HepG2 (cell line): ENCODE measurements around the gene WDR73. TPM values are rescaled to one million over a fixed set of nuclear protein-coding genes. Genes with fewer than 3 reads are reported as not detected.

Experiments
- ARID4A ChIP-seq: sonication (generic); formaldehyde crosslinking; IDR thresholded peaks from 2 replicates; pipeline ENCODE4 v1.5.0; 2020; ENCODE audit warnings: mild to moderate bottlenecking, missing genetic modification reagents, borderline replicate concordance
- KAT8 ChIP-seq: IDR thresholded peaks from 2 replicates; pipeline ENCODE4 v1.6.1; 2016; ENCODE audit warnings: missing genetic modification reagents, missing compliant biosample characterization
- MTA1 ChIP-seq: sonication (generic); formaldehyde crosslinking; IDR thresholded peaks from 2 replicates; pipeline ENCODE4 v1.4.0; 2020; ENCODE audit warnings: missing genetic modification reagents, mild to moderate bottlenecking, borderline replicate concordance
- TRIM24 ChIP-seq: sonication (generic); formaldehyde crosslinking; IDR thresholded peaks from 2 replicates; pipeline ENCODE4 v1.8.0; 2022; ENCODE audit warnings: mild to moderate bottlenecking, missing genetic modification reagents
- ZBTB43 ChIP-seq: sonication (generic); formaldehyde crosslinking; conservative IDR thresholded peaks from 2 replicates; pipeline ENCODE4 v1.4.0; 2020; ENCODE audit warnings: missing genetic modification reagents
- polyA plus RNA-seq, 8 experiments: library from polyadenylated mRNA; depleted of rRNA in 3 of 8; stranded (reverse) in 7 of 8; unstranded in 1 of 8; fragments of >200 nt; fragmentation: Illumina TruSeq in 4 of 8; extraction: Trizol in 4 of 8; gene quantifications; 2 replicates each; pipeline versions ENCODE4 v1.2.1 to v1.2.3, GENCODE V29; 2011 to 2016; ENCODE audit warnings: low read depth in 4 of 8, missing spikeins in 1 of 8, mixed read lengths in 1 of 8; ENCODE audit not compliant: insufficient read depth in 1 of 8
- total RNA-seq, 5 experiments: library from RNA; depleted of rRNA; stranded (reverse); fragments of >200 nt; fragmentation: Illumina TruSeq; extraction: Trizol; gene quantifications; 2 replicates each; pipeline ENCODE4 v1.2.3, GENCODE V29; 2016; ENCODE audit warnings: low read depth in 1 of 5
- TF ChIP-seq, protein P1 (sequence below): sonication (generic); formaldehyde crosslinking; IDR thresholded peaks from 2 replicates; pipeline ENCODE4 v1.4.0; 2020; ENCODE audit warnings: missing genetic modification reagents
- TF ChIP-seq, protein P2 (sequence below): sonication (generic); formaldehyde crosslinking; IDR thresholded peaks from 2 replicates; pipeline ENCODE4 v1.5.0; 2020; ENCODE audit warnings: missing genetic modification reagents, mild to moderate bottlenecking, borderline replicate concordance
- TF ChIP-seq, protein P3 (sequence below), 2 experiments: fragments of 450-650 bp in 1 of 2; sonication (generic) in 1 of 2; formaldehyde crosslinking in 1 of 2; IDR thresholded peaks; 2 replicates each; pipeline versions ENCODE4 v1.6.1 to v1.8.0; 2016 to 2022; ENCODE audit warnings: antibody characterized with exemption in 1 of 2, mild to moderate bottlenecking in 1 of 2, missing genetic modification reagents in 1 of 2

Gene WDR73
- total and polyA plus RNA-seq, 2 of the 13 experiments (the other 11 are each of a cell fraction or from before 2014, with no cell fraction given): 20.0 to 35.5 TPM

DNA sequence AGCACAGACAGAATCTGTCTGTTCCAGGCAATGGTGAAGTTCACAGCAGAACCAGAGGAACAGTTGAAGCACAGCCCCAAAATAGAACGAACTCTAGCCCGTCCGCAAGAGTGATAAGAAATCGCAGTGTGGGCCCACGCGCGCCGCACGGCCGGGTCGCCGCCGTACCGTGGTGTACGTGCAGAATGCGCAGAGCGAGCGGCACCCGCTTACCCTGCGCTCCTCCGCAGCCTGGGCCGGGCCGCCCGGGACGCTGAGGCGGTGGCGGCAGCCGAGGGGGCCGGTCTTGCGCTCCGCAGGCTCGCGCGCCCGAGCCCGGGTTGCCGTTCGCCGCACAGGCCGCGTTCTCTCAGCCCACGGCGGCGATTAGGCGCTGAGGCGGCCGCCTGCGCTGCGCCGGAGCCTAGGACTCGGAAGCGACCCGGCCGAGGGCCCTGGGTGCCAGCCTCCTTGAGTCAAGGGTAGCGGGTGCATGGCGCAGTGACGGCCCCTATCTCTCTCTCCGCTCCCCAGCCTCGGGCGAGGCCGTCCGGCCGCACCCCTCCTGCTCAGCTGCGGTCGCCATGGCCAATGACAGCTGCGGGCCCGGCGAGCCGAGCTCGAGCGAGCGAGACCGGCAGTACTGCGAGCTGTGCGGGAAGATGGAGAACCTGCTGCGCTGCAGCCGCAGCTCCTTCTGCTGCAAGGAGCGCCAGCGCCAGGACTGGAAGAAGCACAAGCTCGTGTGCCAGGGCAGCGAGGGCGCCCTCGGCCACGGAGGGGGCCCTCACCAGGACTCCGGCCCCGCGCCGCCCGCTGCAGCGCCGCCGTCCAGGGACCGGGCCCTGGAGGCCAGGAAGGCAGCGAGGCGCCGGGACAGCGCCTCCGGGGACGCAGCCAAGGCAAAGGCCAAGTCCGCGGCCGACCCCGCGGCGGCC is 20.5 kb downstream of the WDR73 start (continued):
- TF ChIP-seq, protein P1, sequence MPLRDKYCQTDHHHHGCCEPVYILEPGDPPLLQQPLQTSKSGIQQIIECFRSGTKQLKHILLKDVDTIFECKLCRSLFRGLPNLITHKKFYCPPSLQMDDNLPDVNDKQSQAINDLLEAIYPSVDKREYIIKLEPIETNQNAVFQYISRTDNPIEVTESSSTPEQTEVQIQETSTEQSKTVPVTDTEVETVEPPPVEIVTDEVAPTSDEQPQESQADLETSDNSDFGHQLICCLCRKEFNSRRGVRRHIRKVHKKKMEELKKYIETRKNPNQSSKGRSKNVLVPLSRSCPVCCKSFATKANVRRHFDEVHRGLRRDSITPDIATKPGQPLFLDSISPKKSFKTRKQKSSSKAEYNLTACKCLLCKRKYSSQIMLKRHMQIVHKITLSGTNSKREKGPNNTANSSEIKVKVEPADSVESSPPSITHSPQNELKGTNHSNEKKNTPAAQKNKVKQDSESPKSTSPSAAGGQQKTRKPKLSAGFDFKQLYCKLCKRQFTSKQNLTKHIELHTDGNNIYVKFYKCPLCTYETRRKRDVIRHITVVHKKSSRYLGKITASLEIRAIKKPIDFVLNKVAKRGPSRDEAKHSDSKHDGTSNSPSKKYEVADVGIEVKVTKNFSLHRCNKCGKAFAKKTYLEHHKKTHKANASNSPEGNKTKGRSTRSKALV (CRISPR knock-in tag): peak; percentile 88; the same call in 1 of the 2 replicates
- TF ChIP-seq, protein P2, sequence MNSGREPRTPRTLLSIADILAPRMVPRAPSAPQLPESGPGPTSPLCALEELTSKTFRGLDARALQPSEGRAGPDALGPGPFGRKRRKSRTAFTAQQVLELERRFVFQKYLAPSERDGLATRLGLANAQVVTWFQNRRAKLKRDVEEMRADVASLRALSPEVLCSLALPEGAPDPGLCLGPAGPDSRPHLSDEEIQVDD (CRISPR knock-in tag): 0 out of 2 replicates have a peak, but pooled peaks have one; percentile 20
- TF ChIP-seq TRIM24 (CRISPR knock-in tag): no peak
- TF ChIP-seq, protein P3, sequence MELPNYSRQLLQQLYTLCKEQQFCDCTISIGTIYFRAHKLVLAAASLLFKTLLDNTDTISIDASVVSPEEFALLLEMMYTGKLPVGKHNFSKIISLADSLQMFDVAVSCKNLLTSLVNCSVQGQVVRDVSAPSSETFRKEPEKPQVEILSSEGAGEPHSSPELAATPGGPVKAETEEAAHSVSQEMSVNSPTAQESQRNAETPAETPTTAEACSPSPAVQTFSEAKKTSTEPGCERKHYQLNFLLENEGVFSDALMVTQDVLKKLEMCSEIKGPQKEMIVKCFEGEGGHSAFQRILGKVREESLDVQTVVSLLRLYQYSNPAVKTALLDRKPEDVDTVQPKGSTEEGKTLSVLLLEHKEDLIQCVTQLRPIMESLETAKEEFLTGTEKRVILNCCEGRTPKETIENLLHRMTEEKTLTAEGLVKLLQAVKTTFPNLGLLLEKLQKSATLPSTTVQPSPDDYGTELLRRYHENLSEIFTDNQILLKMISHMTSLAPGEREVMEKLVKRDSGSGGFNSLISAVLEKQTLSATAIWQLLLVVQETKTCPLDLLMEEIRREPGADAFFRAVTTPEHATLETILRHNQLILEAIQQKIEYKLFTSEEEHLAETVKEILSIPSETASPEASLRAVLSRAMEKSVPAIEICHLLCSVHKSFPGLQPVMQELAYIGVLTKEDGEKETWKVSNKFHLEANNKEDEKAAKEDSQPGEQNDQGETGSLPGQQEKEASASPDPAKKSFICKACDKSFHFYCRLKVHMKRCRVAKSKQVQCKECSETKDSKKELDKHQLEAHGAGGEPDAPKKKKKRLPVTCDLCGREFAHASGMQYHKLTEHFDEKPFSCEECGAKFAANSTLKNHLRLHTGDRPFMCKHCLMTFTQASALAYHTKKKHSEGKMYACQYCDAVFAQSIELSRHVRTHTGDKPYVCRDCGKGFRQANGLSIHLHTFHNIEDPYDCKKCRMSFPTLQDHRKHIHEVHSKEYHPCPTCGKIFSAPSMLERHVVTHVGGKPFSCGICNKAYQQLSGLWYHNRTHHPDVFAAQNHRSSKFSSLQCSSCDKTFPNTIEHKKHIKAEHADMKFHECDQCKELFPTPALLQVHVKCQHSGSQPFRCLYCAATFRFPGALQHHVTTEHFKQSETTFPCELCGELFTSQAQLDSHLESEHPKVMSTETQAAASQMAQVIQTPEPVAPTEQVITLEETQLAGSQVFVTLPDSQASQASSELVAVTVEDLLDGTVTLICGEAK (IDR thresholded peaks at IDR 0.05): no peak
- TF ChIP-seq, protein P3 (CRISPR knock-in tag; IDR thresholded peaks at IDR 0.05): peak; percentile 29; the same call in 1 of the 2 replicates
- peak; percentile 73; the same call in 1 of the 2 replicates for TF ChIP-seq MTA1 (CRISPR knock-in tag)
- TF ChIP-seq ZBTB43: no peak
- TF ChIP-seq KAT8 (CRISPR knock-in tag): 0 out of 2 replicates have a peak, but pooled peaks have one; percentile 41
- TF ChIP-seq ARID4A (CRISPR knock-in tag): peak; percentile 80
